Measurements from ENCODE around the gene RPRD2.

Gene RPRD2

DNA sequence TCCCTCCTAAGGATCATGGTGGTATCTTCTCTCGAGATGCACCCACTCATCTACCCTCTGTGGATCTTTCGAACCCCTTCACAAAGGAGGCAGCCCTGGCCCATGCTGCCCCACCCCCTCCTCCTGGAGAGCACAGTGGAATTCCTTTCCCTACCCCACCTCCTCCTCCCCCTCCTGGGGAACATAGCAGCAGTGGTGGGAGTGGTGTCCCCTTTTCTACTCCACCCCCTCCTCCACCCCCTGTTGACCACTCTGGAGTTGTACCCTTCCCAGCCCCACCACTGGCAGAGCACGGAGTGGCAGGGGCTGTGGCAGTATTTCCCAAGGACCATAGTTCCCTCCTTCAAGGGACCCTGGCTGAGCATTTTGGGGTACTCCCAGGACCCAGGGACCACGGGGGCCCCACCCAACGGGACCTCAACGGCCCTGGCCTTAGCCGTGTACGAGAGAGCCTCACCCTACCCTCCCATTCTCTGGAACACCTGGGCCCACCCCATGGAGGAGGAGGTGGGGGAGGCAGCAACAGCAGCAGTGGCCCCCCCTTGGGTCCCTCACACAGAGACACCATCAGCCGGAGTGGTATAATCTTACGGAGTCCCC, 108.8 kb downstream of the RPRD2 start:
- Histone ChIP-seq H3K36me3 (peaks cover 30 to 36% (median 34%) of the 10 kb centered on the region in 3 donors), H3K27me3 (no peaks in the 10 kb centered on the region), H3K27ac (no peak overlapping the region), H3K9me3 (no peaks in the 10 kb centered on the region), H3K4me3 (no peak overlapping the region), H3K4me1 (peaks cover 0 to 12% (median 1%) of the 10 kb centered on the region in 4 donors)
- intact Hi-C loops (cut with DNase I; ENCODE audit: low total_unique reads): no loop called here
- TF ChIP-seq, protein P1, sequence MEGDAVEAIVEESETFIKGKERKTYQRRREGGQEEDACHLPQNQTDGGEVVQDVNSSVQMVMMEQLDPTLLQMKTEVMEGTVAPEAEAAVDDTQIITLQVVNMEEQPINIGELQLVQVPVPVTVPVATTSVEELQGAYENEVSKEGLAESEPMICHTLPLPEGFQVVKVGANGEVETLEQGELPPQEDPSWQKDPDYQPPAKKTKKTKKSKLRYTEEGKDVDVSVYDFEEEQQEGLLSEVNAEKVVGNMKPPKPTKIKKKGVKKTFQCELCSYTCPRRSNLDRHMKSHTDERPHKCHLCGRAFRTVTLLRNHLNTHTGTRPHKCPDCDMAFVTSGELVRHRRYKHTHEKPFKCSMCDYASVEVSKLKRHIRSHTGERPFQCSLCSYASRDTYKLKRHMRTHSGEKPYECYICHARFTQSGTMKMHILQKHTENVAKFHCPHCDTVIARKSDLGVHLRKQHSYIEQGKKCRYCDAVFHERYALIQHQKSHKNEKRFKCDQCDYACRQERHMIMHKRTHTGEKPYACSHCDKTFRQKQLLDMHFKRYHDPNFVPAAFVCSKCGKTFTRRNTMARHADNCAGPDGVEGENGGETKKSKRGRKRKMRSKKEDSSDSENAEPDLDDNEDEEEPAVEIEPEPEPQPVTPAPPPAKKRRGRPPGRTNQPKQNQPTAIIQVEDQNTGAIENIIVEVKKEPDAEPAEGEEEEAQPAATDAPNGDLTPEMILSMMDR (IDR thresholded peaks at IDR 0.05): no peak
- no peak for DNase-seq

DNA sequence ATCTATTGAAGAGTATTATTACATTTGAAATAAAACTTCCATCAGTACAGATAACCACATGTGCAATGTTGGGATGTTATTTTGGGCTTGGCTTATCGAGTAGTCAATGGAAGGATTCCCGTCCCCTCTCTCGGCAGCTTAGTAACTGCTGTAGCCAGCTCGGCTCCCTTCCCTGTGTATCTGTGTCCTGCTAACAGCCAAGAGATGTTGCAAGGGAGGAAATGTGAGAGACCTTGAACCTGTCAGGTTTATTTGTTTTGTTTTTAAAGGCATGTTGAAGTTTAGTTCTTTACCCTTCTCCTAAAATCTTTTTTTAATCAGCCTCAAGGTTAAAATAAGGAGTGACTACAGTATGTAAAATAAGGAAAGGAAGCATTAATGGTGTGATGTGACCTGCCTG, 109.7 kb downstream of the RPRD2 start:
- Histone ChIP-seq H3K27ac (no peak overlapping the region), H3K9me3 (no peaks in the 10 kb centered on the region), H3K4me1 (peaks cover 0 to 12% (median 3%) of the 10 kb centered on the region in 4 donors), H3K27me3 (no peaks in the 10 kb centered on the region), H3K36me3 (peaks cover 27 to 32% (median 31%) of the 10 kb centered on the region in 3 donors), H3K4me3 (no peak overlapping the region)
- peak in 1 of 2 donors; percentile 28 for DNase-seq
- intact Hi-C loops (cut with DNase I; ENCODE audit: low total_unique reads): no loop called here
- TF ChIP-seq, protein P1 (IDR thresholded peaks at IDR 0.05): no peak

DNA sequence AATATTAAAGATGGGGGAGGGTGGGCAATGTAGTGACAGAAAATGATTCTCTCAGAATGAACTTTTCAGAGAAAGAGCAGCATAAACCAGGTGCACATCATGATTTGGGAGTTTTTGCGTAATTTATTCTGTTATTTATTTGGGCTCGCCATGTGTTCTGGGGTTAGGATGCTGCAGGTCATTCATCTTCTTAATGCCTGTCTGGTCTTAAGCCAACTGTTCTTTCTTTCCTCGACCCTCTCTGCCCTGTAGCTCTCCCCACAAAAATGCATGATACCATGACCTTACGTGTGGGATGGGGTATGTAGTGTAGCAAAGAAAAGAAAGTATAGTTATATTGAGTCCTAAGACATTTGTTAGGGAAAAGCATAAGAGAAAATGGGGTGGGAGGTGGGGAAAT, 110.9 kb downstream of the RPRD2 start:
- Histone ChIP-seq H3K36me3 (peaks cover 27 to 32% (median 31%) of the 10 kb centered on the region in 3 donors), H3K4me1 (peaks cover 0 to 4% (median 2%) of the 10 kb centered on the region in 4 donors), H3K4me3 (no peak overlapping the region), H3K27me3 (no peaks in the 10 kb centered on the region), H3K27ac (no peak overlapping the region), H3K9me3 (no peaks in the 10 kb centered on the region)
- TF ChIP-seq, protein P1 (IDR thresholded peaks at IDR 0.05): no peak
- DNase-seq: no peak
- intact Hi-C loops (cut with DNase I; ENCODE audit: low total_unique reads): no loop called here

DNA sequence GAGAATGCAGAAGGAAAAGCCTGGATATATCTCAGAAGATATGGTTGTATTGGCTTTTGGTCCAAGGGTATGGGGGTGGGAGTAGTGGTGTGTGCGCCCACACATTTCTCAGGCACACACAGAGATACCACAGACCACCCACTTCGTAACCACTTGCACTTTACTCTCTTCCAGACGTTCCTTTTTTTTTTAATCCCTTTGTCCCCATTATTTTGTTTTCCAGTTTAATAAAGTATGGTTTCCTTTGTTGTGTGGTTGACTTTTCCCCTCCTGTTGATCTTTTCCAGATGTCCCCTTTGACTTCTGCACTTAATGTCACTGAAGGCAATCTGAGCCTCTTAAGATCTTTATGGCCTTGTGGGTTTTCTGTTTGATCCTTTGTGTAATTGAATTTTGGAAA, 112.8 kb downstream of the RPRD2 start:
- peaks cover 0 to 4% (median 0%) of the 10 kb centered on the region in 4 donors for H3K4me1 ChIP-seq
- no peak overlapping the region for H3K27ac ChIP-seq
- intact Hi-C loops (cut with DNase I; ENCODE audit: low total_unique reads): no loop called here
- peaks cover 14 to 15% (median 15%) of the 10 kb centered on the region in 3 donors for H3K36me3 ChIP-seq
- H3K4me3 ChIP-seq: no peak overlapping the region
- H3K27me3 ChIP-seq: no peaks in the 10 kb centered on the region
- H3K9me3 ChIP-seq: no peaks in the 10 kb centered on the region
- DNase-seq: no peak
- TF ChIP-seq, protein P1 (IDR thresholded peaks at IDR 0.05): no peak

DNA sequence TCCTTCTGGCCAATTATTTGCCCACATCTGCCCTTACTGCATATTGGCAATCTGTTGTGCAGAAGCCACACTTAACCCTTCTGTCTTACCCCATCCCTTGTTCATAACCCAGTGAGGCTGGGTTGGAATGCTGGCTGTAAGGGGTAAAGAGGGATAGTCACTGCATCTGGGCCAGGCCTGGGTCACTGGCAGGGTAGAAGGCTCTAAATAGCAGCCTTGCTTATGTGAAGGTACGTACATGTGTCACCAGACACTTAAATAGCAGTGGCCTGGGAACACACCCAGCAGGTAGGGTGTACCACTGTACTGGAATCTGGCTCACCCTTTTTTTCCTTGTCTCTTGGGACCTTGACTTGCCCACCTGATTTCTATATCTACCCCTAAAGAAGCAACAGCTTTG, 113.4 kb downstream of the RPRD2 start:
- H3K36me3 ChIP-seq: peaks cover 8 to 9% (median 9%) of the 10 kb centered on the region in 3 donors
- H3K27me3 ChIP-seq: no peaks in the 10 kb centered on the region
- no peak overlapping the region for H3K4me3 ChIP-seq
- TF ChIP-seq, protein P1 (IDR thresholded peaks at IDR 0.05): no peak
- intact Hi-C loops (cut with DNase I; ENCODE audit: low total_unique reads): no loop called here
- H3K9me3 ChIP-seq: no peaks in the 10 kb centered on the region
- no peak for DNase-seq
- H3K4me1 ChIP-seq: peaks cover 0 to 4% (median 0%) of the 10 kb centered on the region in 4 donors
- H3K27ac ChIP-seq: no peak overlapping the region
